ENCODE data around the gene LTN1. TPM values are rescaled to one million over a fixed set of nuclear protein-coding genes. Genes with fewer than 3 reads are reported as not detected.
A peak's percentile ranks its signal among the peaks of the same experiment; 100 is the strongest.

Gene LTN1
- total RNA-seq, 4 donors from 2014 or later: 19.0 to 21.4 (median 20.9) TPM

DNA sequence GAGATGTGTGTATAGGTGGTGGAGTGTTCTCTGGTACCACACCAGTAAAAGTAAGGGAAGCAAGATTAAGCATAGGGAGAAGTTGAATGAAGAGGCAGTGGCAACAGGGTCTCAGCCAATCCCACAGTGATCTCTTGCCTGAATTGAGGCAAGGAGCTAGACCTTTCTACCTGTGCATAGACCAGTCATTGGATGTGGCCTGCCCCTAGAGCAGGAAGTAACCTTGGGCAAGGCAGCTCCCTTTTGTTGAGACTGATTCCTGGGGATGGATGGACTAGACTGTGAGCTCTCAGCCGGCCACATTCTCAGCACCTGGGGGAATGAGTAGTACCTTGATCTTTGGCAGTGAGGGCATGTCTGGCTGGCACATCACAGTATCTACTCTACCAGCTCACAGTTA is 38.2 kb upstream of the LTN1 start:
- DNase-seq (ENCODE audit: low spot score in 2 of 2): no peak
- intact Hi-C loops (cut with DNase I; ENCODE audit: low total_unique reads): no loop called here
- WGBS, 2 donors: 91 to 100% methylated on average over 1 of the region's 1 CpG
- TF ChIP-seq, protein P1, sequence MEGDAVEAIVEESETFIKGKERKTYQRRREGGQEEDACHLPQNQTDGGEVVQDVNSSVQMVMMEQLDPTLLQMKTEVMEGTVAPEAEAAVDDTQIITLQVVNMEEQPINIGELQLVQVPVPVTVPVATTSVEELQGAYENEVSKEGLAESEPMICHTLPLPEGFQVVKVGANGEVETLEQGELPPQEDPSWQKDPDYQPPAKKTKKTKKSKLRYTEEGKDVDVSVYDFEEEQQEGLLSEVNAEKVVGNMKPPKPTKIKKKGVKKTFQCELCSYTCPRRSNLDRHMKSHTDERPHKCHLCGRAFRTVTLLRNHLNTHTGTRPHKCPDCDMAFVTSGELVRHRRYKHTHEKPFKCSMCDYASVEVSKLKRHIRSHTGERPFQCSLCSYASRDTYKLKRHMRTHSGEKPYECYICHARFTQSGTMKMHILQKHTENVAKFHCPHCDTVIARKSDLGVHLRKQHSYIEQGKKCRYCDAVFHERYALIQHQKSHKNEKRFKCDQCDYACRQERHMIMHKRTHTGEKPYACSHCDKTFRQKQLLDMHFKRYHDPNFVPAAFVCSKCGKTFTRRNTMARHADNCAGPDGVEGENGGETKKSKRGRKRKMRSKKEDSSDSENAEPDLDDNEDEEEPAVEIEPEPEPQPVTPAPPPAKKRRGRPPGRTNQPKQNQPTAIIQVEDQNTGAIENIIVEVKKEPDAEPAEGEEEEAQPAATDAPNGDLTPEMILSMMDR (IDR thresholded peaks at IDR 0.05): no peak
- H3K4me3 ChIP-seq (ENCODE audit: low read depth, poor library complexity, severe bottlenecking): no peak overlapping the region

DNA sequence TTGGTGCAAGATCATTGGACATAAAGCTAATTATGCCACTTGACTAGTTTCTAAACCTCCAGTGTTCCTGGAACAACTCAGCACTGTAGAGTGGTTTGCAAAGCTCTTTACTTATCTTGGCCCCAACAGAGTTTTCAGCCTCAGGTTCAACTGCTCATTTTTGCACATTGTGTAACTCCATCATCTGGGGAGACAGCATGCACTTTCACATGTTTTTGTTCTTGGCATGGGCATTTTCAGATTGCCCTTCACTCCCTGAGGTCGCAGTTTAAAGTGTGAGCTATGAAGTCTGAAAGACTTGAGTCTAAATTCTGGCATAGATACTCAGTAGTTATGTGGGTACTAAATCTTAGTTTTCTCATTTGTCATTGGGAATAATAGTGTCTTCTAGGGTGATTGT is 36.8 kb upstream of the LTN1 start:
- no peak overlapping the region for H3K4me3 ChIP-seq (ENCODE audit: low read depth, poor library complexity, severe bottlenecking)
- 80 to 100% methylated on average over 1 of the region's 1 CpG for WGBS, 2 donors
- no peak for TF ChIP-seq POLR2A (IDR thresholded peaks at IDR 0.05)
- TF ChIP-seq, protein P1 (IDR thresholded peaks at IDR 0.05): no peak
- no peak for DNase-seq (ENCODE audit: low spot score in 2 of 2)
- intact Hi-C loops (cut with DNase I; ENCODE audit: low total_unique reads): loop anchor here (10.0 kb wide), 1 partner anchor 345 kb away; no protein-coding TSS in a partner anchor

DNA sequence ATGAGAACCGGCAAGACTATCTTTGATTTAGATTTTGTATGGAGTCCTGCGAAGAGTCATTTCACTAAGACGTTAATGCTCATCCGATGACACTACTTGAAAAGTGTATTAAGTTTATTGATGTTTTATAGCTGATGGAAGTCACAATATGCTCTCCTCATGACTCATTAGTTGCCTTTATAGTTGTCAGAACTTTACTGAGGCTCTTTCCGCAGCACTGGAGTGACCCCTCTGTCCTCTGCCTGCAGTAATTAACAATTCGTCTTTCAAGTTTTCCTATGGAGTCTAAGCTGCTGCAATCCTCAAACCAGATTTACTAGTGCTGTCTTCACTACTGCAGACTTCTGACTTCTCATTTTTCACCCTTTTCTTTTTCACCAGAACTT is 32.6 kb upstream of the LTN1 start:
- intact Hi-C loops (cut with DNase I; ENCODE audit: low total_unique reads): loop anchor here (10.0 kb wide), 1 partner anchor 349 kb away; no protein-coding TSS in a partner anchor
- DNase-seq (ENCODE audit: low spot score in 2 of 2): no peak
- peak overlapping the region; percentile 55 for H3K4me3 ChIP-seq (ENCODE audit: low read depth, poor library complexity, severe bottlenecking)
- TF ChIP-seq POLR2A (IDR thresholded peaks at IDR 0.05): no peak
- TF ChIP-seq, protein P1 (IDR thresholded peaks at IDR 0.05): no peak
- WGBS, 2 donors: 2 to 4% methylated on average over 6 of the region's 6 CpGs

GRCh38 chr21:29024474-29025327 is 32.0 kb upstream of the LTN1 start, which contains the start of gene USP16:
Gene USP16, plus strand, starts transcription at chr21:29024668. Its CDS starts 3,246 bp downstream, at chr21:29027914.
- 0% methylated on average over 48 of the region's 48 CpGs for WGBS, 2 donors
- H3K4me3 ChIP-seq (ENCODE audit: low read depth, poor library complexity, severe bottlenecking): peak within 1 kb of the TSS; percentile 55
- TF ChIP-seq POLR2A (IDR thresholded peaks at IDR 0.05): no peak
- TF ChIP-seq, protein P1 (IDR thresholded peaks at IDR 0.05): no peak
- peak; percentile 97 to 99 for DNase-seq (ENCODE audit: low spot score in 2 of 2)
- intact Hi-C loops (cut with DNase I; ENCODE audit: low total_unique reads): loop anchor here (10.0 kb wide), 1 partner anchor 350 kb away; no protein-coding TSS in a partner anchor

DNA sequence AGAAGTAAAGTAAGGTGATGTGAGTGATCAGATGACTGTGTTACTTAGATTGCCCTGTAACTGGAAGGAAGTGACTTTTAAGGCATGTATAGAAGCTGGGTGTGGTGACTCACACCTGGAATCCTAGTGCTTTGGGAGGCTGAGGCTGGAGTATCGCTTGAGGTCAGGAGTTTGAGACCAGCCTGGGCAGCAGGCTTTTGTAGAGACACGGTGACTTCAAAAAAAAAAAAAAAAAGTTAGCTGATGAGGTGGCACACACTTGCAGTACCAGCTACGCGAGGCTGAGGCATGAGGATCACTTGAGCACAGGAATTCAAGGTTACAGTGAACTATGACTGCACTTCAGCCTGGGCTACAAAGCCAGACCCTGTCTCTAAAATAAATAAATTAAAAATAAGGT is 29.5 kb upstream of the LTN1 start:
- TF ChIP-seq POLR2A (IDR thresholded peaks at IDR 0.05): no peak
- TF ChIP-seq, protein P1 (IDR thresholded peaks at IDR 0.05): no peak
- intact Hi-C loops (cut with DNase I; ENCODE audit: low total_unique reads): loop anchor here (10.0 kb wide), 1 partner anchor 353 kb away; no protein-coding TSS in a partner anchor
- H3K4me3 ChIP-seq (ENCODE audit: low read depth, poor library complexity, severe bottlenecking): no peak overlapping the region
- 81 to 87% methylated on average over 4 of the region's 4 CpGs for WGBS, 2 donors
- no peak for DNase-seq (ENCODE audit: low spot score in 2 of 2)

Measured in lower leg skin (tissue), 4 donors.